H9 (cell line): ENCODE results near the gene CACNA2D4. TPM values are rescaled to one million over a fixed set of nuclear protein-coding genes. Genes with fewer than 3 reads are reported as not detected.

ENCODE experiments used
- DNase-seq: peaks from one replicate; pipeline ENCODE4 v3.0.0-alpha.2; 2017
- H2AFZ ChIP-seq: one replicate; pipeline ENCODE4 v1.6.1; 2013; ENCODE audit warnings: mild to moderate bottlenecking, low read length, control low read depth, moderate library complexity
- H2AK5ac ChIP-seq: 2 replicates; pipeline ENCODE4 v1.6.1; 2013; ENCODE audit warnings: low read length, control low read depth, mixed read lengths; ENCODE audit not compliant: insufficient read length
- H2BK120ac ChIP-seq: one replicate; pipeline ENCODE4 v1.6.1; 2013; ENCODE audit warnings: low read depth, mild to moderate bottlenecking, low read length, control low read depth, inconsistent platforms; ENCODE audit not compliant: poor library complexity, severe bottlenecking
- H2BK12ac ChIP-seq: 2 replicates; pipeline ENCODE4 v1.6.1; 2013; ENCODE audit warnings: low read length, control low read depth, mixed read lengths, low read depth; ENCODE audit not compliant: insufficient read length
- H2BK15ac ChIP-seq: 2 replicates; pipeline ENCODE4 v1.6.1; 2013; ENCODE audit warnings: low read depth, low read length, control low read depth
- H2BK20ac ChIP-seq: one replicate; pipeline ENCODE4 v1.6.1; 2013; ENCODE audit warnings: low read depth, mild to moderate bottlenecking, low read length, control low read depth, inconsistent platforms; ENCODE audit not compliant: poor library complexity, severe bottlenecking
- H2BK5ac ChIP-seq: 2 replicates; pipeline ENCODE4 v1.6.1; 2013; ENCODE audit warnings: low read length, control low read depth, mixed read lengths; ENCODE audit not compliant: insufficient read length
- H3K14ac ChIP-seq: 2 replicates; pipeline ENCODE4 v1.6.1; 2013; ENCODE audit warnings: low read length, control low read depth; ENCODE audit not compliant: insufficient read depth
- H3K18ac ChIP-seq: 2 replicates; pipeline ENCODE4 v1.6.1; 2013; ENCODE audit warnings: low read depth, mild to moderate bottlenecking, mixed read lengths, low read length, control low read depth; ENCODE audit not compliant: insufficient read length
- H3K23ac ChIP-seq: 2 replicates; pipeline ENCODE4 v1.6.1; 2013; ENCODE audit warnings: low read length, control low read depth, mixed read lengths, low read depth; ENCODE audit not compliant: insufficient read length
- H3K23me2 ChIP-seq: 2 replicates; pipeline ENCODE4 v1.6.1; 2013; ENCODE audit warnings: low read depth, mild to moderate bottlenecking, mixed read lengths, low read length, control low read depth; ENCODE audit not compliant: insufficient read length, poor library complexity, severe bottlenecking
- H3K27ac ChIP-seq: 2 replicates; pipeline ENCODE4 v1.5.1; 2013; ENCODE audit warnings: low read length, control low read depth, mixed read lengths, low read depth; ENCODE audit not compliant: insufficient read length
- H3K27me3 ChIP-seq: 2 replicates; pipeline ENCODE4 v1.6.1; 2013; ENCODE audit warnings: low read length, control low read depth, inconsistent platforms; ENCODE audit not compliant: insufficient read depth
- H3K4ac ChIP-seq: 2 replicates; pipeline ENCODE4 v1.6.1; 2013; ENCODE audit warnings: low read depth, mild to moderate bottlenecking, control low read depth, inconsistent platforms, low read length, moderate library complexity
- H3K4me1 ChIP-seq: 2 replicates; pipeline ENCODE4 v1.6.1; 2013; ENCODE audit warnings: low read length, control low read depth, inconsistent platforms; ENCODE audit not compliant: insufficient read depth
- H3K4me2 ChIP-seq: 2 replicates; pipeline ENCODE4 v1.6.1; 2013; ENCODE audit warnings: low read length, control low read depth, mixed read lengths; ENCODE audit not compliant: insufficient read length, insufficient read depth
- H3K56ac ChIP-seq: 2 replicates; pipeline ENCODE4 v1.6.1; 2013; ENCODE audit warnings: low read depth, mild to moderate bottlenecking, mixed read lengths, low read length, control low read depth; ENCODE audit not compliant: insufficient read length
- H3K79me1 ChIP-seq: 2 replicates; pipeline ENCODE4 v1.6.1; 2013; ENCODE audit warnings: low read depth, mild to moderate bottlenecking, moderate library complexity, low read length, control low read depth, inconsistent platforms; ENCODE audit not compliant: insufficient read depth, poor library complexity, severe bottlenecking
- H3K79me2 ChIP-seq: 2 replicates; pipeline ENCODE4 v1.6.1; 2013; ENCODE audit warnings: low read length, control low read depth, inconsistent platforms; ENCODE audit not compliant: insufficient read depth
- H3K9ac ChIP-seq: 2 replicates; pipeline ENCODE4 v1.6.1; 2013; ENCODE audit warnings: low read length, control low read depth, mixed read lengths; ENCODE audit not compliant: insufficient read length; ENCODE audit errors: extremely low read depth
- H3K9me3 ChIP-seq: one replicate; pipeline ENCODE4 v1.6.1; 2013; ENCODE audit warnings: low read depth, low read length, inconsistent platforms; ENCODE audit not compliant: control insufficient read depth
- H3T11ph ChIP-seq: one replicate; pipeline ENCODE4 v1.6.1; 2013; ENCODE audit warnings: mild to moderate bottlenecking, low read length, control low read depth, inconsistent platforms
- H4K20me1 ChIP-seq: one replicate; pipeline ENCODE4 v1.6.1; 2013; ENCODE audit not compliant: control insufficient read depth, insufficient read length, insufficient read depth
- H4K5ac ChIP-seq: 2 replicates; pipeline ENCODE4 v1.6.1; 2013; ENCODE audit warnings: low read depth, mild to moderate bottlenecking, mixed read lengths, low read length, control low read depth; ENCODE audit not compliant: insufficient read length
- H4K8ac ChIP-seq: replicated peaks from 2 replicates; pipeline ENCODE4 v1.6.1; 2013; ENCODE audit warnings: low read length, control low read depth, mixed read lengths, low read depth; ENCODE audit not compliant: insufficient read length
- H4K91ac ChIP-seq: 2 replicates; pipeline ENCODE4 v1.6.1; 2013; ENCODE audit warnings: low read depth, mild to moderate bottlenecking, moderate library complexity, mixed read lengths, low read length, control low read depth; ENCODE audit not compliant: insufficient read length
- H3K27ac Mint-ChIP-seq, 3 experiments: 2 replicates in 2 of 3; 3 replicates in 1 of 3; pipeline ENCODE4 v1.8.0; 2020 to 2021; ENCODE audit warnings: mixed read lengths in 3 of 3, mild to moderate bottlenecking in 1 of 3, moderate library complexity in 1 of 3
- H3K27me3 Mint-ChIP-seq: 2 replicates; pipeline ENCODE4 v1.8.0; 2021; ENCODE audit warnings: low read depth, mild to moderate bottlenecking, moderate library complexity, mixed read lengths
- H3K36me3 Mint-ChIP-seq, 3 experiments: 2 replicates in 2 of 3; 3 replicates in 1 of 3; pipeline ENCODE4 v1.8.0; 2020 to 2021; ENCODE audit warnings: low read depth in 3 of 3, mixed read lengths in 3 of 3; ENCODE audit not compliant: insufficient read depth in 1 of 3
- H3K4me1 Mint-ChIP-seq, 2 experiments: 2 replicates each; pipeline ENCODE4 v1.8.0; 2020; ENCODE audit warnings: mixed read lengths in 2 of 2
- H3K4me3 Mint-ChIP-seq, 2 experiments: 2 replicates in 1 of 2; 3 replicates in 1 of 2; pipeline ENCODE4 v1.8.0; 2020 to 2021; ENCODE audit warnings: mild to moderate bottlenecking in 2 of 2, mixed read lengths in 2 of 2, moderate library complexity in 1 of 2
- H3K9me3 Mint-ChIP-seq, 2 experiments: 2 replicates in 1 of 2; 3 replicates in 1 of 2; pipeline ENCODE4 v1.8.0; 2020; ENCODE audit warnings: mild to moderate bottlenecking in 2 of 2, mixed read lengths in 2 of 2, moderate library complexity in 1 of 2
- WGBS: extraction: QIAGEN DNeasy Blood & Tissue Kit; methylation state at CpG from one replicate; pipeline ENCODE4 v1.1.7; 2013; ENCODE audit warnings: missing lambda C conversion rate, low lambda C conversion rate, mixed read lengths; ENCODE audit not compliant: insufficient read length; ENCODE audit errors: extremely low coverage; 5-methylcytosine and 5-hydroxymethylcytosine counted together
- total RNA-seq: library from RNA; stranded (reverse); gene quantifications from 2 replicates; pipeline ENCODE4 v1.2.1, GENCODE V29; 2021
- TF ChIP-seq, protein P1 (sequence below): fragments of 200-600 bp; sonication (generic); conservative IDR thresholded peaks from 3 replicates; pipeline ENCODE4 v1.8.0; 2021; ENCODE audit warnings: antibody characterized with exemption, mild to moderate bottlenecking

Gene CACNA2D4
- total RNA-seq, 1 experiment from 2014 or later = 0.79 TPM

- H3K27ac Mint-ChIP-seq = no peak overlapping the region
- Histone ChIP-seq H3K9me3 (no peaks in the 10 kb centered on the region), H3K56ac (no peak overlapping the region), H3K79me1 (no peaks in the 10 kb centered on the region), H2BK20ac (no peak overlapping the region), H3T11ph (no peak overlapping the region), H4K5ac (no peak overlapping the region), H2AFZ (no peak overlapping the region), H3K79me2 (no peaks in the 10 kb centered on the region), H3K14ac (no peak overlapping the region), H4K20me1 (no peaks in the 10 kb centered on the region), H3K23me2 (no peaks in the 10 kb centered on the region), H3K9ac (no peak overlapping the region), H2BK15ac (no peak overlapping the region), H2BK120ac (no peak overlapping the region), H3K4me1 (peaks cover 3% of the 10 kb centered on the region; the same call in 1 of the 2 replicates), H3K23ac (no peak overlapping the region), H4K8ac (no peak overlapping the region), H2BK12ac (no peak overlapping the region), H3K4me2 (no peak overlapping the region), H2BK5ac (no peak overlapping the region), H4K91ac (no peak overlapping the region), H3K18ac (no peak overlapping the region), H3K27me3 (no peaks in the 10 kb centered on the region), H3K27ac (no peak overlapping the region), H3K4ac (no peak overlapping the region), H2AK5ac (no peak overlapping the region)
- DNase-seq = no peak
- H3K4me3 Mint-ChIP-seq = no peak overlapping the region
- no CpG with 5 or more reads among the region's 10 CpGs for WGBS
- H3K9me3 Mint-ChIP-seq = peaks cover 3 to 4% of the 10 kb centered on the region in 2 experiments; a peak in 3 of 5 replicates
- H3K27me3 Mint-ChIP-seq = no peaks in the 10 kb centered on the region
- TF ChIP-seq, protein P1, sequence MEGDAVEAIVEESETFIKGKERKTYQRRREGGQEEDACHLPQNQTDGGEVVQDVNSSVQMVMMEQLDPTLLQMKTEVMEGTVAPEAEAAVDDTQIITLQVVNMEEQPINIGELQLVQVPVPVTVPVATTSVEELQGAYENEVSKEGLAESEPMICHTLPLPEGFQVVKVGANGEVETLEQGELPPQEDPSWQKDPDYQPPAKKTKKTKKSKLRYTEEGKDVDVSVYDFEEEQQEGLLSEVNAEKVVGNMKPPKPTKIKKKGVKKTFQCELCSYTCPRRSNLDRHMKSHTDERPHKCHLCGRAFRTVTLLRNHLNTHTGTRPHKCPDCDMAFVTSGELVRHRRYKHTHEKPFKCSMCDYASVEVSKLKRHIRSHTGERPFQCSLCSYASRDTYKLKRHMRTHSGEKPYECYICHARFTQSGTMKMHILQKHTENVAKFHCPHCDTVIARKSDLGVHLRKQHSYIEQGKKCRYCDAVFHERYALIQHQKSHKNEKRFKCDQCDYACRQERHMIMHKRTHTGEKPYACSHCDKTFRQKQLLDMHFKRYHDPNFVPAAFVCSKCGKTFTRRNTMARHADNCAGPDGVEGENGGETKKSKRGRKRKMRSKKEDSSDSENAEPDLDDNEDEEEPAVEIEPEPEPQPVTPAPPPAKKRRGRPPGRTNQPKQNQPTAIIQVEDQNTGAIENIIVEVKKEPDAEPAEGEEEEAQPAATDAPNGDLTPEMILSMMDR = no peak
- H3K4me1 Mint-ChIP-seq = peaks cover 8 to 9% of the 10 kb centered on the region in 2 experiments
- peaks cover 3 to 18% (median 18%) of the 10 kb centered on the region in 3 experiments; a peak in 5 of 7 replicates for H3K36me3 Mint-ChIP-seq
Observed at GRCh38 chr12:1939331-1939730, 20.9 kb upstream of the CACNA2D4 start.
